ENCODE results near the gene PARD3B. TPM values are rescaled to one million over a fixed set of nuclear protein-coding genes. Genes with fewer than 3 reads are reported as not detected.

Gene PARD3B
- total RNA-seq, 1 experiment from 2014 or later: 6.4 TPM

GRCh38 chr2:205593891-205594290 lies 1048.6 kb downstream of the PARD3B start:
- no peak overlapping the region for H3K27ac Mint-ChIP-seq
- no peaks in the 10 kb centered on the region for H3K27me3 ChIP-seq (ENCODE audit: insufficient read depth, low read length)
- no peaks in the 10 kb centered on the region for H3K4me1 ChIP-seq (ENCODE audit: insufficient read depth, low read length)
- no peak for DNase-seq
- H4K5ac ChIP-seq (ENCODE audit: insufficient read length, low read depth, low read length): no peak overlapping the region
- no peaks in the 10 kb centered on the region for H3K9me3 ChIP-seq (ENCODE audit: control insufficient read depth, low read depth, low read length)
- H3K36me3 Mint-ChIP-seq (ENCODE audit: insufficient read depth in 1 of 3, low read depth in 3 of 3): no peaks in the 10 kb centered on the region
- H3K23ac ChIP-seq (ENCODE audit: insufficient read length, low read depth, low read length): no peak overlapping the region
- no peak overlapping the region for H3K4ac ChIP-seq (ENCODE audit: low read depth, low read length)
- H2BK120ac ChIP-seq (ENCODE audit: low read depth, low read length, poor library complexity, severe bottlenecking): no peak overlapping the region
- no peaks in the 10 kb centered on the region for H4K20me1 ChIP-seq (ENCODE audit: control insufficient read depth, insufficient read depth, insufficient read length)
- no peak overlapping the region for H2BK20ac ChIP-seq (ENCODE audit: low read depth, low read length, poor library complexity, severe bottlenecking)
- no peak overlapping the region for H3K4me3 Mint-ChIP-seq
- H3K4me2 ChIP-seq (ENCODE audit: insufficient read depth, insufficient read length, low read length): no peak overlapping the region
- H4K8ac ChIP-seq (replicated peaks; ENCODE audit: insufficient read length, low read depth, low read length): no peak overlapping the region
- H3K23me2 ChIP-seq (ENCODE audit: insufficient read length, low read depth, low read length, poor library complexity, severe bottlenecking): no peaks in the 10 kb centered on the region
- H4K91ac ChIP-seq (ENCODE audit: insufficient read length, low read depth, low read length): no peak overlapping the region
- no peak overlapping the region for H2BK15ac ChIP-seq (ENCODE audit: low read depth, low read length)
- no peak overlapping the region for H3K18ac ChIP-seq (ENCODE audit: insufficient read length, low read depth, low read length)
- no peak overlapping the region for H2AFZ ChIP-seq (ENCODE audit: low read length)
- no peaks in the 10 kb centered on the region for H3K27me3 Mint-ChIP-seq (ENCODE audit: low read depth)
- H3T11ph ChIP-seq (ENCODE audit: low read length): no peak overlapping the region
- no peak for TF ChIP-seq CTCF (conservative IDR thresholded peaks at IDR 0.05)
- no peak overlapping the region for H2AK5ac ChIP-seq (ENCODE audit: insufficient read length, low read length)
- peaks cover 4 to 8% of the 10 kb centered on the region in 2 experiments for H3K4me1 Mint-ChIP-seq
- H3K27ac ChIP-seq (ENCODE audit: insufficient read length, low read depth, low read length): no peak overlapping the region
- no peak overlapping the region for H2BK5ac ChIP-seq (ENCODE audit: insufficient read length, low read length)
- no peaks in the 10 kb centered on the region for H3K9me3 Mint-ChIP-seq
- no peaks in the 10 kb centered on the region for H3K79me2 ChIP-seq (ENCODE audit: insufficient read depth, low read length)
- H3K79me1 ChIP-seq (ENCODE audit: insufficient read depth, low read depth, low read length, poor library complexity, severe bottlenecking): no peaks in the 10 kb centered on the region
- no CpG with 5 or more reads among the region's 4 CpGs for WGBS (ENCODE audit: extremely low coverage, insufficient read length, low lambda C conversion rate)
- no peak overlapping the region for H3K9ac ChIP-seq (ENCODE audit: extremely low read depth, insufficient read length, low read length)
- H3K56ac ChIP-seq (ENCODE audit: insufficient read length, low read depth, low read length): no peak overlapping the region
- H2BK12ac ChIP-seq (ENCODE audit: insufficient read length, low read depth, low read length): no peak overlapping the region
- no peak overlapping the region for H3K14ac ChIP-seq (ENCODE audit: insufficient read depth, low read length)

Data from H9 (cell line).